GM12878 (cell line): Measurements from ENCODE around the gene CFAP157. TPM values are rescaled to one million over a fixed set of nuclear protein-coding genes. Genes with fewer than 3 reads are reported as not detected.

Experiments
- ATAC-seq: fragments of 200-7000 bp; cut with Tn5 transposase; 3 replicates; pipeline ENCODE4 v1.9.1; 2020; ENCODE audit warnings: mild to moderate bottlenecking, moderate library complexity
- BruUV-seq: library from RNA; stranded (reverse); fragments of 400-500 nt; replicated peaks from 2 replicates; lab custom pipeline; 2021; lab: Mats Ljungman, UMichigan
- CTCF ChIA-PET: fragments of 300-600 bp; sonication (Branson Sonifier 250); formaldehyde crosslinking; extraction: SDS; loops from one replicate; lab custom pipeline; 2021; ENCODE audit warnings: inconsistent platforms; lab: Yijun Ruan, JAX
- POLR2A ChIA-PET: fragments of 350-600 bp; formaldehyde crosslinking; extraction: SDS; loops from one replicate; lab custom pipeline; 2021; ENCODE audit warnings: inconsistent platforms; lab: Charles Lee
- RAD21 ChIA-PET: fragments of 300-600 bp; sonication (Branson Sonifier 250); formaldehyde crosslinking; loops from one replicate; lab custom pipeline; 2023; ENCODE audit warnings: antibody characterized with exemption; ENCODE audit not compliant: unreplicated experiment; lab: Charles Lee
- SMC1A ChIA-PET: fragments of 300-600 bp; sonication (Branson Sonifier 250); formaldehyde crosslinking; loops from one replicate; lab custom pipeline; 2023; ENCODE audit not compliant: unreplicated experiment, uncharacterized antibody; lab: Charles Lee
- DNase-seq: peaks from one replicate; pipeline ENCODE4 v3.0.0-alpha.2; 2011; ENCODE audit warnings: low read depth, low spot score
- FAIRE-seq: peaks from 3 replicates; lab custom pipeline; 2011; peaks lifted over from hg19 to GRCh38; lab: Jason Lieb, UNC
- H2AFZ ChIP-seq: 2 replicates; pipeline ENCODE4 v1.6.0; 2011; ENCODE audit warnings: low read depth, low read length, control low read depth; ENCODE audit not compliant: control insufficient read depth
- H3K27ac ChIP-seq: 2 replicates; pipeline ENCODE4 v1.5.1; 2011; ENCODE audit warnings: control low read depth; ENCODE audit not compliant: control insufficient read depth, insufficient read depth
- H3K27me3 ChIP-seq, 2 experiments: replicated peaks in 1 of 2; 2 replicates each; pipeline versions ENCODE4 v1.6.0 to v1.6.1; 2011; ENCODE audit warnings: low read length in 1 of 2; ENCODE audit not compliant: control insufficient read depth in 2 of 2, insufficient read depth in 2 of 2
- H3K36me3 ChIP-seq, 2 experiments: 2 replicates each; pipeline ENCODE4 v1.5.1; 2011; ENCODE audit warnings: low read length in 1 of 2; ENCODE audit not compliant: control insufficient read depth in 2 of 2, insufficient read depth in 2 of 2
- H3K4me1 ChIP-seq: 2 replicates; pipeline ENCODE4 v1.6.1; 2011; ENCODE audit warnings: mild to moderate bottlenecking, low read length, moderate library complexity, mixed read lengths; ENCODE audit not compliant: control insufficient read depth, insufficient read depth
- H3K4me2 ChIP-seq: 2 replicates; pipeline ENCODE4 v1.6.0; 2011; ENCODE audit warnings: control low read depth; ENCODE audit not compliant: control insufficient read depth, insufficient read depth
- H3K4me3 ChIP-seq: fragments of 200-600 bp; sonication (generic); 2 replicates; pipeline ENCODE4 v1.5.1; 2016
- H3K79me2 ChIP-seq: 2 replicates; pipeline ENCODE4 v1.6.0; 2011; ENCODE audit warnings: low read length; ENCODE audit not compliant: control insufficient read depth, insufficient read depth
- H3K9ac ChIP-seq: 2 replicates; pipeline ENCODE4 v1.8.0; 2011; ENCODE audit warnings: low read length, control low read depth, mixed read lengths; ENCODE audit not compliant: control insufficient read depth, insufficient read depth
- H3K9me3 ChIP-seq: replicated peaks from 3 replicates; pipeline ENCODE4 v1.5.1; 2011; ENCODE audit warnings: mild to moderate bottlenecking, low read length; ENCODE audit not compliant: control insufficient read depth, insufficient read depth
- H4K20me1 ChIP-seq: 2 replicates; pipeline ENCODE4 v1.6.0; 2011; ENCODE audit not compliant: control insufficient read depth, insufficient read depth
- CEBPZ ChIP-seq: fragments of 150-350 bp; IDR thresholded peaks from 2 replicates; pipeline ENCODE4 v1.6.1; 2016; ENCODE audit warnings: low read depth, low read length
- E2F4 ChIP-seq: IDR thresholded peaks from 2 replicates; pipeline ENCODE4 v1.6.1; 2012; ENCODE audit warnings: low read depth, low read length, improper control_type of control experiment
- IKZF1 ChIP-seq: fragments of 450-650 bp; conservative IDR thresholded peaks from 2 replicates; pipeline ENCODE4 v1.6.1; 2017; ENCODE audit warnings: antibody characterized with exemption, mild to moderate bottlenecking
- MEF2A ChIP-seq: IDR thresholded peaks from 2 replicates; pipeline ENCODE4 v1.6.1; 2011; ENCODE audit warnings: low read depth, mild to moderate bottlenecking, low read length, moderate library complexity; ENCODE audit not compliant: insufficient read depth
- MYC ChIP-seq: IDR thresholded peaks from 2 replicates; pipeline ENCODE4 v1.6.1; 2011; ENCODE audit warnings: mild to moderate bottlenecking, low read length, moderate library complexity, inconsistent platforms; ENCODE audit not compliant: insufficient read depth, insufficient replicate concordance, insufficient read length, severe bottlenecking
- PAX5 ChIP-seq: IDR thresholded peaks from 2 replicates; pipeline ENCODE4 v1.6.1; 2011; ENCODE audit warnings: low read depth, low read length, borderline replicate concordance
- SMAD5 ChIP-seq: IDR thresholded peaks from 2 replicates; pipeline ENCODE4 v1.6.1; 2016; ENCODE audit warnings: antibody characterized with exemption, low read depth
- USF1 ChIP-seq: IDR thresholded peaks from 2 replicates; pipeline ENCODE4 v1.6.1; 2011; ENCODE audit warnings: borderline replicate concordance, low read depth, mild to moderate bottlenecking, moderate library complexity, mixed read lengths, low read length; ENCODE audit not compliant: insufficient read depth; ENCODE audit errors: extremely low read length
- ZBTB4 ChIP-seq: fragments of 450-650 bp; formaldehyde crosslinking; IDR thresholded peaks from 2 replicates; pipeline ENCODE4 v1.4.0; 2022; ENCODE audit warnings: mild to moderate bottlenecking, moderate library complexity
- WGBS: methylation state at CpG from one replicate; pipeline ENCODE4 v1.1.6; 2016; ENCODE audit warnings: low lambda C conversion rate; ENCODE audit not compliant: insufficient replicate concordance, insufficient coverage; ENCODE audit errors: missing lambda C conversion rate; 5-methylcytosine and 5-hydroxymethylcytosine counted together
- in situ Hi-C: fragments of 300-500 bp; cut with MboI; formaldehyde crosslinking; loops from 9 replicates; pipeline ENCODE4 v1.14.3; 2018; ENCODE audit warnings: mixed read lengths
- intact Hi-C: fragments of 100-400 bp; cut with micrococcal nuclease; formaldehyde crosslinking; loops from one replicate; pipeline ENCODE4 v1.14.2; 2022; ENCODE audit not compliant: unreplicated experiment
- polyA plus RNA-seq, 11 experiments: library from polyadenylated mRNA; depleted of rRNA in 4 of 11; unstranded in 6 of 11; stranded (reverse) in 5 of 11; fragments of >200 nt; fragmentation: Nextera tagmentation in 4 of 11; fragmentation: Illumina TruSeq in 1 of 11; extraction: Ambion mirVana in 4 of 11; extraction: Trizol in 1 of 11; gene quantifications; 1 replicate in 1 of 11; 2 replicates in 10 of 11; pipeline versions ENCODE4 v1.2.1 to v1.2.3, GENCODE V29; 2011 to 2016; ENCODE audit warnings: inconsistent platforms in 2 of 11, missing spikeins in 2 of 11, low read depth in 1 of 11
- total RNA-seq, 4 experiments: library from RNA; depleted of rRNA in 3 of 4; stranded (reverse); fragments of >200 nt in 3 of 4; fragmentation: Illumina TruSeq in 1 of 4; extraction: Trizol in 1 of 4; gene quantifications; 2 replicates each; pipeline versions ENCODE4 v1.2.1 to v1.2.3, GENCODE V29; 2013 to 2021

Gene CFAP157
- total and polyA plus RNA-seq, 10 of the 15 experiments (the other 5 are each of a cell fraction or from before 2014, with no cell fraction given): 0.08 to 0.72 TPM; not detected in 8

GRCh38 chr9:127658428-127658827, 48.4 kb upstream of the CFAP157 start:
- Histone ChIP-seq H3K4me1 (no peaks in the 10 kb centered on the region), H3K4me2 (no peak overlapping the region), H3K27ac (no peak overlapping the region), H3K9me3 (no peaks in the 10 kb centered on the region), H3K4me3 (no peak overlapping the region), H3K27me3 (peaks cover 2 to 3% of the 10 kb centered on the region in 2 experiments; a peak in 2 of 4 replicates), H3K79me2 (no peaks in the 10 kb centered on the region), H3K9ac (no peak overlapping the region), H4K20me1 (no peaks in the 10 kb centered on the region), H2AFZ (no peak overlapping the region), H3K36me3 (no peaks in the 10 kb centered on the region)
- FAIRE-seq (no peak), ATAC-seq (no peak), DNase-seq (no peak)
- SMC1A ChIA-PET: no interaction called here
- RAD21 ChIA-PET: no interaction called here
- no TSS peak for BruUV-seq
- CTCF ChIA-PET: no interaction called here
- in situ Hi-C loops (no loop called here), intact Hi-C loops (no loop called here)
- TF ChIP-seq IKZF1: no peak
- no peak for TF ChIP-seq USF1
- no peak for TF ChIP-seq SMAD5
- TF ChIP-seq MYC: no peak
- no peak for TF ChIP-seq CEBPZ
- TF ChIP-seq E2F4: no peak
- no peak for TF ChIP-seq MEF2A
- no peak for TF ChIP-seq ZBTB4 (CRISPR knock-in tag)
- TF ChIP-seq PAX5: no peak
- WGBS: 56% methylated on average over 5 of the region's 5 CpGs
- POLR2A ChIA-PET: no interaction called here
